Measurements from ENCODE around the gene KRTAP25-1.

KRTAP25-1 gene, protein sequence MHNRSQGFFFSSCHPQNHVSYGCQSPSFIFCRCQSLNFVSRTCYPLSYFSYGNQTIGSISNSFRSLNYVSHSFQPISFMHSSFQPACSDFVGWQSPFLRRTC

DNA sequence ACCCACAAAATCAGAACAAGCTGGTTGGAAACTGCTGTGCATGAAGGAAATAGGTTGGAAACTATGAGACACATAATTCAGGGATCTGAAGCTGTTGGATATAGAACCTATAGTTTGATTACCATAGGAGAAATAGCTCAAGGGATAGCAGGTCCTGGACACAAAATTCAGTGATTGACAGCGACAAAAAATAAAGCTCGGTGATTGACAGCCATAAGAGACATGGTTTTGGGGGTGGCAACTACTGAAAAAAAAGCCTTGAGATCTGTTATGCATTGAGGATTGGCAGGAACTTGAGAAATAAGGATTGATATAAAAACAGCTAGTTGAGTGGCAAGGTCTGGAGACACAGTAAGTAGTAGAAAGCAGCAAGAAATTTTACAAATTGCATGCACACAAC, at the start of gene KRTAP25-1:
TSS of gene KRTAP25-1 (minus strand) at position 300 of the 400 bp plus-strand sequence. CDS start at position 276, 24 bp downstream.
- DNase-seq = no peak

DNA sequence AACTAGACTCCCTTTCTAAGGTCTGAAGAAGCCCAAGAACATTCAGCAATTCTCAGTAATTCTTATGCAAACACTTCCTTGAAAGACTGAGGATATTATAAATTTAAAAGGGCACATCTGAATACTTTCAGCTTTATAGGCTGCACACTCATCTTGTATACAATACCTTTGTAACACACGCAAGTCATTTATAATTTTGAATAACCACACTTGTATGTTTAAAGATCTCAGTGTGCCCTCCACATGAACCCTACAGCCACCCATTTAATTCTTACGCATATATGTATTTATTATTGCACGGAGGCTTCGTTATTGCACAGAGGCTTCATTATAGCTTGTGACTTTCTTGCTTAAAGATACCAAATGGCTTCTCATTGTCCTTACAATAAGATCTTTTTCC, 49.4 kb upstream of the KRTAP25-1 start:
- DNase-seq = peak in 1 of 2 experiments; percentile 27

DNA sequence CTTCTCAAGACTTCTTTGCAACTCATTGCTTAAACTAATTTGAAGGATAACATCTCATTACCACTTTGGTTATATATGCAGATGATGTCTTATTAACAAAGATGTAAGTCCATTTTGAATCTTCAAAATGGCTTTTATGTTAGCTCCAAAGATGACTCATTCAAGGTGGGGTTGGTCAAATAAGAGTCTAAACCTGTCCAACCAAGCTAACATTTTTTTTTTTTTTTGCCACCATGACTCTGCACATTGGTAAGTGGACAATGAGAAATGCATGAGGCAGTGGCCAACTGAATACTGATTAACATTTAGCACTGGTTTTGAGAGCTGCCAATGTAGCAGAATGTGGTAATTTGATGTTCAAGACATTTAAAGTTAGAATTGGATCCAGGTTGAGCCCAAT, 48.5 kb upstream of the KRTAP25-1 start:
- DNase-seq = peak in 1 of 2 experiments; percentile 43

DNA sequence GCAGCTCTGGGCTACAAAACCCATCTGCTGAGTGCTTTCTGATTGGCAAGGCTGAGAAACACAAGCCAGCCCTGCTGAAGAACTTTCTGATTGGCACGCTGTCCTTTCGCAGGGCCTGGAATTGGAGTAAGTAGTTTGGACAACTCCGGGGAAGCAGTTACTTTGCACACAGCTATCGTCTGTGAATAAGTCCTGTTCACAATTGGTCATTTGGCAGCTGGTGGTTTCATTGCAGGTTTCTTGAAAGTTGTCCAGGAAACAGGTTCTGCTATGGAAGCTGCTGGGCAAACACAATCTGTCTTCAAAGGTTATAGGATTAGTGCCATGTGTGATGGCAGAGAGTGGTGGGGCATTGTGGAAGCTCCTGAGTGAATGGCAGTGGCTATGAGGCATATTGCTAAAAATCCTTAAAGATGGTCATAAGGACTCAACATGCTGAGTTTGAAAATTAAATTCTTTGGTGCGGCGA, 48.0 kb upstream of the KRTAP25-1 start, which contains the start of gene KRTAP27-1:
TSS of gene KRTAP27-1 (minus strand) at position 419 of the 469 bp plus-strand sequence. CDS start at position 393, 26 bp downstream.
- peak; percentile 91 to 99 for DNase-seq

DNA sequence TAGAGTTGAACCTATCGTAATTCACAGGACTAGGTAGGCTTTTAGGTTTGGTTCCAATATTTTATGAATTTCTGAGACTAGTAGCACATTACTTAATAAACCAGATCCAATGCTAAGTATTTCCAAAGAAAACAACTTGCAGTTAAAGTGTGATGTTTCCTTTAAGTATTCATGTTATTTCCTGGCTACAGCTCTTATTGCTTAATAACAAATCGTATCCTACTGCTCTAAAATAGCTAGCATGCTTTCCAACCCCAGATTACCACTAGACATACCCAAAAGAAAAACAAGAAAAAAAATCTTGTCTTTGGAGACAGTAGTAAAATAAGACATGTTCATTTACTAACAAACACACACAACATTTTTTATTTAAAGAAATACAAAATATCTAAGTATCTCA, 47.3 kb upstream of the KRTAP25-1 start:
- peak in 1 of 2 experiments; percentile 15 for DNase-seq

DNA sequence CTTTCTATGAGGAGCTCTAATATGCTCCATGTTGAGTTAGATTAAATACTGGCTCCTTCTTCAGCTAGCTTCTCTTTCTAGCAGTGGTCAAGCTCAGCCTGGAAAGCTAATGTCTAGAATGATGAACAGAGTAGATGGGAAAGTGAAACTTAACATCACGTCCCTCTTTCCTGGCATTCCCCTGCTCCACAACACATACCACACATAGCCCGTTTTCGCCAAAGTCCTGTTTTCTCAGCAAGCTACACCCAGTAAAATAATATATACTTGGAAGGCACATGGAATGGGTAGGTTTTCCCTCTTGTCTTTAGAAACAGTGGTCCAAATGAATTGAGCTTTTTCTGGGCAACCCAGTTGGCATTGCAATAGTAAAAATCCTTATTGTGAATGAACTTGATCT, 44.4 kb upstream of the KRTAP25-1 start:
- DNase-seq = no peak

DNA sequence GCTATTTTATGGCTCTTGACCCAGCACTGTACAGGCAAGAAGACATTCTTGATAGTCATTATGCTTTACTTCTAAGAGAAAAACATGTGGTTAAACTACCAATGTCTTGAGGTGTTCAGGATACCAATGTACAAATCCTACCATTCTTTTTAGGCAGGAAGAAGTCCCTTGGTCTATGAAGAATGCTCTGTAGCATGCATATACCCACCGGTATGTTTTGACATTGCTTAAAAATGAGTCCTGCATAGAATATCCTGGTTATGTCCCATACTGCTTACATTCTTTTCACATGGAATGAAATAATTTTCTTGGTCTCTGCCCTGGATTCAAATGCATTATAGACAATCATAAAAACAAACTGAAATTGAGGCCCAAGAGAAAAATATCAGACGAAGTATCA, 43.4 kb upstream of the KRTAP25-1 start:
- DNase-seq = no peak

DNA sequence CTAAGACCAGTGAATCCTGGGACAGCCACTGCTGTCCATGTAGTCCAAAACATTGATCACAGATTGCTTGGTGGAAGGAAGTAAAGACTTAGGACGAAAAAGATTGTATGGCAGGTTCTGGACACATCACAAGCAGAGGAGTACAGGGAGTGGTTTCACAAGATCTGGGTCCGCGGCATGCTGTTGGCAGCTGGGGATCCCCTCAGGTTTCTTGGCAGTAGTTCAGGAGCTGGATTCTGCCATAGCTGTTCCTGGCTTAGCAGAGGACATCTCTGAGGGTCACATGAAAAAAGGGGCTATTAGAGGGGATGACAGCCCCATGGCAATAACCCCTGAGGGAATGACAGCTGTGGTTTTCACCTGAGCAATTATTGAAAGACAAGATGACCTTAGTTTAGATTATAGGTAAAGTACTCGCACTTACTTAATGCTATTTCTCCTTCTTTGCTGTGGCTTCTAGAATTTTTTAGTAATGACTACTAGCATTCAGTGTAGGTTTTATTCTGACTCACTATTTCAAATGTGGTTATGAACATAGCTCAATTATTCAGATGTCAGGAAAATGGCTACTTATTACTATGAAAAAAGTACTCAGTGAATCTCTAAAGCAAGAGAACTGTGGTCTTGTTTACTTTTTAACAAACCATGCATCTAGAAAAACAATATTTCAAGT, 40.0 kb upstream of the KRTAP25-1 start:
- no peak for DNase-seq

DNA sequence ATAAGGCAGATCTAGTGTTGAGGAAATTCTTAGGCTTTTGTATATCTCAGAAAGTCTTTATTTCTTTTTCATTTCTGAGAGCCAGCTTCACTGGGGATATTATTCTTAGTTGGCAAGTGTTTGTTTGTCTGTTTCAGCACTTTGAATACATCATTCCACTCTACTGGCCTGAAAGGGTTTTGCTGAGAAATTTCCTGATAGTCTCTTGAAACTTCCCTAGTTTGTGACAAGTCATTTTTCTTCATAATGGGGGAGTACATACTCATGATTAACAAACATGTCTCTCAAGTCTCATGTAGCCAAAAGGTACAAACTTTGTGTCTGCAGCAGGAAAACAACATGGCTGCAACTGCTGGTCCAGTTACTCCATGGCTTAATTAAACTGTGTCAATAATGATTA, 37.1 kb upstream of the KRTAP25-1 start:
- no peak for DNase-seq

DNA sequence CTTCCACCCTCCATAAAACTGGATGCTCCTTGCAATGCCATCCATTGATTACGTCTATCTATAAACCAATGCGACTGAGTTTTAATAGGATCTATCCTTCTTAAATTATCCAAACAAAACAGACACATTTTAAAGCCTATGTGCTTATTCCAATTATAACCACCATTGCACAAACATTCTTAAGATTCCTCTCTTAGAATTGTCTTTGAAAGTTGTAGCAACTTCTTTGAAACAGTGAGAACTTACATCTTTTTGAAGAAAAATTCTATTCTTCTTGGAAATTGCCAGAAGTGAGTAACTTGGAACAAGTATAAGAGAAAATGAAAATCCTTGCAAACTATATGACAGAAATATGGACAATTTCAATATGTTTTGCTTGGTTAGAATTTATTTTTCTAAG, 30.9 kb upstream of the KRTAP25-1 start, which contains the start of gene KRTAP26-1:
TSS of gene KRTAP26-1 (minus strand) at position 101 of the 400 bp plus-strand sequence. CDS start 280 bp downstream, outside the sequence.
- DNase-seq = no peak

DNA sequence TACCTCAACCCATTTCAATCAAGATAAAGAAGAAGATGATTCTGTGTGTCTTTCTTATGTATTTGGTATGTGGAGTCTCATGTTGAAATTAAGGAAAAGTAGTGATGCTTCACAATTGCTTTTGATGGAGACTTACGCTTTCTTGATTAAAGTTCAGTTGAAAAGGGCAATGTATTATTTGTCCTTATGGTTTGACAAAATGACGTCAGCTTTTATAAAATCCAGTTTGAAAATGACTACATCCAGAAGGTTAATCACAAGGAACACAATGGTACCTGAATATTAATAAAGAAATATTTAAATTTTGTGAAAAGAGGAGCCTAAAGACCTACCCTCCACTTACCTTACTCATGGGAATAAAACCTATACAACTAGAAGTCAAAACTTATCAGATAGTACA, 26.4 kb upstream of the KRTAP25-1 start:
- no peak for DNase-seq

DNA sequence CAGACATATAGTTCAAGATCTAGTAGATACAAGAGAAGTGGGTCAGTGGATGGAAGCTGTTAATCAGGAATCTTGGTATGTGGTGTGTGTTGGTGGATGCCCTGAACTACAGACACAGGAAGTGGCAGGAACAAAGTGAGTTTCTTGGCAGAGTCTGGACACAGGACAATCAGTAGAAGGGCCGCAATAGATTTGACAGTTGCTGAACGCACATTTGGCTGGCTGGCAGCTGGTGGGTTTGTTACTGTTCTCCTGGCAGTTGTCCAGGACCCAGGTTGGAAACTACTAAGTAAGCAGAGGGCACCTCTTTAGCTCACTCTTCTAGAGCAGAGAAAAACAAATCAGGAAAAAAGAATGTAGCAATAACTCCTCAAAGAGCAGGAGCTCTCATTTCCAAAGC, 17.6 kb upstream of the KRTAP25-1 start:
- DNase-seq = peak in 1 of 2 experiments; percentile 86

DNA sequence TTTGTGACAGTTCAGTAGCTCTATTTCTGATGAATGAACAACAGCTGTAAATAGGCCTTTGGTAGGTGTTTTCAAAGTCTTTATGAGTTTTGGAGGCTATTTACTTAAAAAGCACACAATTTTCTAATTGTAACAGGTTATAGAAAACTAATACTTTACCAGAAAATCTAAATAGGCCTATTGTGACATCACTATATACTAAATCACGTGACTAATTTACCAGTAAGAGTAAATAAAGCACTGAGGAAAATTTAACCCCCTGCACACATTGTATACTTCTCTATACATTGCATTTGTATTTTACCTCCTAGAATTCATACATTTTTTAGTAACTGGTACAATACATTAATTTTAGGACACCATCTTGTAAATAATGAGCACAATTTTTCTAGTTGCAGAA, 15.8 kb upstream of the KRTAP25-1 start:
- DNase-seq = no peak

DNA sequence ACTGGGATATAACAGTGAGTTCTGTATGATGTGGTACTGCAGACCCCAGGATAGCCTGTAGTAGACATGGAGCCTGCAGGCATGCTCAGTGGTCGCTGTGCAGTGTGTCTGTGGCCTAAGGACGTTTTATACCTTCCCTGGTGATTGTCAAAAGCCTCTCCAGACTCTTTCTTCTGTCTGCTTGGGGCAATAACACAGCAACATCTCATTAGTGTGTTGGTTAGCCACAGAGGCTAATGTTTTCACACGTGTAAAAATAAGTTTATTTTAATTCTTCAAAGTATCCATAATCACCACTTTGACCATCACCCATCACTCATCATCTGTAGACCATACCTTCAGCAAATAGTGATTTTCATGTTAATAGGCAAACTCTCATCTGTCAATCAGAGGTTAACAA, 6.5 kb downstream of the KRTAP25-1 start, which contains the start of gene KRTAP24-1:
TSS of gene KRTAP24-1 (minus strand) at position 101 of the 400 bp plus-strand sequence. CDS start at position 83, 18 bp downstream.
- DNase-seq = no peak

DNA sequence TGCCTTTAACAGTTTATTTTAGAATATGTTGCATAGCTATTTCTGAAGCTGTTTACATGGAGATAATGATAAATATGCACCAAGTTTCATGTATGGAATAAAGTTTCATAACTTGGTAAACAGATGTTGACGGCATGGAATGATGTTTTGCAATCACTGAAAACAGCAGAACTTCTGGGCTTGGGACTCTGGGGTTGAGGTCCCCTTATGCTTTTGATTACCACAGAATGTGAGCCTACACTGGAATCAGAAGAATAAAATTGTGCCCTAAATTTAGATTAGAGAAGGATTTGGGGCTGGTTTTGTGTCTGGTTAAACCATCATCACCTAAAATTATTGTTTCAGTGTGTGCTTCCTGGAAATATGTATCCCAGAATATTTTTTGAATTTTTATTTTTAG, 17.7 kb downstream of the KRTAP25-1 start:
- no peak for DNase-seq

DNA sequence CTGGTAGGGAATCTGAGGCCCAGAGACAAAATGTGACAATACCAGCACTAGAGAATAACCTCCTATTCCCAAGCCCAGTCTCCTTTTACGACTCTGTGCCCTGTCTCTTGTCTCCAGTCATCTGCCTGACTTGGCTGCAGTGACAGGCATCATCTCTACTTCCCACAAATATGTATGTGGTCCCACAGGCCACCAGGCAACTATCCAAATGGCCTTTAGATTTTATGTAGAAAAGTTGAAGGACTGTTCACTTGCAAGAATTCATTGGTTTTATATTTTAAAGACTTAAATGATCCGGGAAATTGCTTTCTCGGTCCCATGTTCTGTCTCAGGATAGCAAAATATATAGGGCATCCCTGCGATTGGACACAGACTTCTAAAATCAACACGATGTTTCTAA, 18.2 kb downstream of the KRTAP25-1 start:
- DNase-seq = no peak

DNA sequence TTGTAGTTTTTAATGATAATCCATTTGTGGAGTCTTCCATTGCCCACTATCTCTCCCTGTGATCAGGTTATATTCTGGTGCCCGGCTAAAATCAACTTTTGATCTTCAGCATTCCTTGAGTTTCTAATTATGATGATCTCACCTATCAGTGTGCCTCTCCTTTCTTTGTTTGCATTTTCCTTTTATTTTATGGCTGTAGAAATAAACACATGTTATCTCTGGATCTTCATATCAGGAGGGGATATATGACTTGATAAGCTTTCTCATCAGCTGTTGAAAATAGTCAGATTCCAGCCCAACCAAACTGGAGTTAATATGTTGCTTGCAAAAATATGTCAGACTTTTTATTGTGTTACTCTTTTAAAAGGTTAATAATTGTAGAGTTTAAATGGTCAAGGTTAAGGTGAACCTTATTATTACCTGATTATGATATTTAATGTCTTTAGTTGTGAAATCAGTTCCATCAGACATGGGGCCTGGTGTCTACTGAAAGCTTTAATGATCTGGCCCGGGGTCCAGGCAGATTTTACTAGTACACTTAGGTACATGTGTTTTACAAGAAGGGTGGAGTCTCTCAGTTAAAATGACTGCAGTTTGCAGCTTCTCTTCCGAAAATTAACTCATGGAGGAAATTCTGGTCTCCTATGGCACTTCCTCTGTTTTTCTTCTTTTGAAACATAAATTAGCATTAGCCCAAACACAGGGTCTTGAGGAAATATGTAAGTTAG, 19.3 kb downstream of the KRTAP25-1 start:
- DNase-seq = no peak

DNA sequence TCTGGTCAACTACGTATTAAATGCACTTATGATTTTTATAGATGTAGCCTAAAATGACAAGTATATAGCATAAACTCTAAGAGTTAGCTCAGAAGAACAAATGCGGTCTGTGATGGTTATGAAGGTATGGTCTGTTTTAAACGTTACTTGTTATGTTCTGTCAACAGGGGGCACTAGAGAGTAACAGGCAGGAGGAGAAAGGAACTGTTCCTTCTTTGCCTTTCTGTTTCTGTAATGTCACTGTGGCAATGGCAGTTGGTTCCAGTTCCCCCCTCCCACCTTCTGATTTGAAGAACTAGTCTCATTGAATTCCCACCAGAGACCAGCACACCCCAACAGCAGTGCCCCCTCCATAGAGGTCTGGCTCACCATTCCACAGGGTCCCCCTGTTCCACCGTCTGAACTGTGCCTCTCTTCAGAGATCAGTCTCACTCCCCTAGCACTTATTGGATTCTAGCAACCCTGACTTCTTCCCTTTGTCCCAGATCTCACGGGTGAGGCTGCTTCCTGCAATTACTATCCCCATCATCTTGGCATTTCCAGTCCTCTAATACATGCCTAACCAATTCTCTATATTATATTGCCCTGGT, 20.6 kb downstream of the KRTAP25-1 start:
- DNase-seq = peak in 1 of 2 experiments; percentile 25

DNA sequence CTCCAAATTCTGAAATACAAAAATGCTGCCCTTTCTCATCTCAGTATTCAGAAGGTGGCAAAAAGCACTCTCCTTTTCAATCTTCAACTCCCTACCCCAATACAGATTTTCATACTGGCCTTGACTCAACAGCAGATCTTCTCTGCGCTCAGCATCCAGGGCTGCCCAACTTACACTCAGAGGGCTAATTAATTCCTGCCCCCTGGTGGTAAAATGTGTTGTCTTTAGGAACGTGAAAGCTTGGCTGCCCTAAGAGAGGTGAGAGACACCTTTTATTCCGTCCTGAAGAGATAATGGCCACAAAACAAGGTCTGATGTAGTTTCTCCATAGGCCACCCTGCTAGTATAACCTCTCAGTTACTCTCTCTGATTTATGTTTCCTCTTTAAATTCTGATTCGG, 31.5 kb downstream of the KRTAP25-1 start:
- DNase-seq = peak in 1 of 2 experiments; percentile 45

DNA sequence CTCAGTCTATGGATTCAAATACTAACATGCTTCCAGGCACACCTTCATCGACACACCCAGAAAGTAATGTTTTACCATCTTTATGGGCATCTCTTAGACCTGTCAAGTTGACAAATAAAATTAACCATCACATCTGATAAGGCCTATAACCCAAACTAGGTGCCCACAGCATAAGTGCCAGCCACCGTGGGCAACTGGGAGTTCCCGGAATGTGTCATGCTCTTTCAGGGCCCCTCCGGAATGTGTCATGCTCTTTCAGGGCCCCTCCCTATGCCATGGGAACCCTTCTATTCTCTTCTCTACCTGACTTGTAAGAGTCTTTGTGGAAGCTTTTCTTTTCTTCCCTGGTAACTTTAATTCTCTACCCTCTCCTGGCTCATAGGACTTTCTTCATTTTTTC, 33.2 kb downstream of the KRTAP25-1 start:
- DNase-seq = no peak

DNA sequence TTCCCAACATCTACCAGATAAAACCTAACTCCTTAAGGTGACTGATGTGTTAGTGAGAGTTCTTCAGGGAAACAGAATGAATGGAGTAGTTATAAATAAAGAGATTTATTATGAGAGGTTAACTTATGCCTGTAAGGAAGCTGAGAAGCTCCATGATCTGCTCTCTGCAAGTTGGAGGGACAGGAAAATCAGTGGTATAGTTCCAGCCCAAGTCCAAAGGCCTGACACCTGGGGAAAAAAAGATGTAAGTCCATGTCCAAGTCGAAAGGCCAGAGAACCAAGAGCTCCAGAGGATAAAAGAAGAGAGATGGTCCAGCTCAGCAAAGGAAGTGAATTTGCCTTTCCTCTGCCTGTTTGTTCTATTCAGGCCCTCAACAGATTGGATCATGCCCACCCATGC, 33.6 kb downstream of the KRTAP25-1 start:
- DNase-seq = no peak

DNA sequence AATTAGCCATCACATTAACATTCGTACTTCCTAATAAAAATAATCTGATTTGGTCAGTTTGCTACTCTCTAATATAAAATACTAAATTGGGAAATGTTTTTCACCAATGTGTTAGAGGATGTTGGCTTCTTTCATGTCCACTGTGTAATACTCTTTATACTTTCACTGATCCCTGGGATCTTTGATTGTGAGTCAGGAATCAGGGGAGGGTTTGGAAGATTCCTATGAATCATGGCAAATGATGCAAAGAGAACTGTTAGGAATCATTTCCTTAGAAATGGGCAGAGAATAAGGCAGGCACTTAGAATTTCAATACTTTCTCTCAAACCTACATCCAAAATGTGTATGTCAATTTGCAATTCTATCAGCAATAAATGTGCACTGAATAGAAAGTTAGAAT, 37.5 kb downstream of the KRTAP25-1 start:
- DNase-seq = no peak

DNA sequence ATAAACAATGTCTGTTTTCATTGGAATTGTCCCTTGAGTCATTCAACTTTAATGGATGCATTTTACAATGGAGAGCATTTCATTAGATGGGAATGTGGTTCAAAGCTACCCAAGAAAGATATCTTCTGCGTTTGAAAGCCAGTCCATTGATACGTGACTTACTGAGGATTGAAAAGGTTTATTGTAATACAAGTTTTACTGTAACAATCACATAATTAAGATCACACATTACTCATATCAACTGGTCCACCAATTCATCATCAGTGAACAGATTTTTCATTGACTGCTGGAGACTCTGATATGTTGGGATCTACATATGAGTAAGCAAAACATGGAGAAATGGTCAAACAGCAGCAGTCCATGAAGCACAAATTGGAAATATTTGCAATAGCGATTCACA, 39.4 kb downstream of the KRTAP25-1 start:
- DNase-seq = no peak
